GM10266 (cell line): ENCODE results near the gene SLC5A10.

Experiments used
- DNase-seq: peaks from one replicate; pipeline ENCODE4 v3.0.0; 2012; ENCODE audit errors: extremely low spot score
- CTCF ChIP-seq: IDR thresholded peaks from 2 replicates; pipeline ENCODE4 v1.5.1; 2012; ENCODE audit warnings: mild to moderate bottlenecking, low read depth; ENCODE audit not compliant: control insufficient read depth, insufficient read depth; ENCODE audit errors: missing control alignments

The SLC5A10 gene

GRCh38 chr17:19013806-19014627, 62.1 kb downstream of the SLC5A10 start:
- no peak for TF ChIP-seq CTCF
- no peak for DNase-seq

GRCh38 chr17:19014628-19015215, 62.8 kb downstream of the SLC5A10 start:
- no peak for DNase-seq
- TF ChIP-seq CTCF, result no peak

- TF ChIP-seq CTCF, result no peak
Observed at GRCh38 chr17:19015428-19015827, 63.5 kb downstream of the SLC5A10 start.

GRCh38 chr17:19016297-19016696, 64.3 kb downstream of the SLC5A10 start:
- no peak for TF ChIP-seq CTCF
- DNase-seq, result no peak

More at GRCh38 chr17:19015428-19015827, 63.5 kb downstream of the SLC5A10 start:
- no peak for DNase-seq

GRCh38 chr17:19016881-19017280, 64.9 kb downstream of the SLC5A10 start:
- no peak for DNase-seq

GRCh38 chr17:19017401-19017800, 65.4 kb downstream of the SLC5A10 start:
- no peak for TF ChIP-seq CTCF
- DNase-seq, result no peak

More at GRCh38 chr17:19016881-19017280, 64.9 kb downstream of the SLC5A10 start:
- TF ChIP-seq CTCF, result no peak
